H9 (cell line): Measurements from ENCODE around the gene TCF4. TPM values are rescaled to one million over a fixed set of nuclear protein-coding genes. Genes with fewer than 3 reads are reported as not detected.

ENCODE experiments used
- DNase-seq: peaks from one replicate; pipeline ENCODE4 v3.0.0-alpha.2; 2017
- H2AFZ ChIP-seq: one replicate; pipeline ENCODE4 v1.6.1; 2013; ENCODE audit warnings: mild to moderate bottlenecking, low read length, control low read depth, moderate library complexity
- H2AK5ac ChIP-seq: 2 replicates; pipeline ENCODE4 v1.6.1; 2013; ENCODE audit warnings: low read length, control low read depth, mixed read lengths; ENCODE audit not compliant: insufficient read length
- H2BK120ac ChIP-seq: one replicate; pipeline ENCODE4 v1.6.1; 2013; ENCODE audit warnings: low read depth, mild to moderate bottlenecking, low read length, control low read depth, inconsistent platforms; ENCODE audit not compliant: poor library complexity, severe bottlenecking
- H2BK12ac ChIP-seq: 2 replicates; pipeline ENCODE4 v1.6.1; 2013; ENCODE audit warnings: low read length, control low read depth, mixed read lengths, low read depth; ENCODE audit not compliant: insufficient read length
- H2BK15ac ChIP-seq: 2 replicates; pipeline ENCODE4 v1.6.1; 2013; ENCODE audit warnings: low read depth, low read length, control low read depth
- H2BK20ac ChIP-seq: one replicate; pipeline ENCODE4 v1.6.1; 2013; ENCODE audit warnings: low read depth, mild to moderate bottlenecking, low read length, control low read depth, inconsistent platforms; ENCODE audit not compliant: poor library complexity, severe bottlenecking
- H2BK5ac ChIP-seq: 2 replicates; pipeline ENCODE4 v1.6.1; 2013; ENCODE audit warnings: low read length, control low read depth, mixed read lengths; ENCODE audit not compliant: insufficient read length
- H3K14ac ChIP-seq: 2 replicates; pipeline ENCODE4 v1.6.1; 2013; ENCODE audit warnings: low read length, control low read depth; ENCODE audit not compliant: insufficient read depth
- H3K18ac ChIP-seq: 2 replicates; pipeline ENCODE4 v1.6.1; 2013; ENCODE audit warnings: low read depth, mild to moderate bottlenecking, mixed read lengths, low read length, control low read depth; ENCODE audit not compliant: insufficient read length
- H3K23ac ChIP-seq: 2 replicates; pipeline ENCODE4 v1.6.1; 2013; ENCODE audit warnings: low read length, control low read depth, mixed read lengths, low read depth; ENCODE audit not compliant: insufficient read length
- H3K23me2 ChIP-seq: 2 replicates; pipeline ENCODE4 v1.6.1; 2013; ENCODE audit warnings: low read depth, mild to moderate bottlenecking, mixed read lengths, low read length, control low read depth; ENCODE audit not compliant: insufficient read length, poor library complexity, severe bottlenecking
- H3K27ac ChIP-seq: 2 replicates; pipeline ENCODE4 v1.5.1; 2013; ENCODE audit warnings: low read length, control low read depth, mixed read lengths, low read depth; ENCODE audit not compliant: insufficient read length
- H3K27me3 ChIP-seq: 2 replicates; pipeline ENCODE4 v1.6.1; 2013; ENCODE audit warnings: low read length, control low read depth, inconsistent platforms; ENCODE audit not compliant: insufficient read depth
- H3K4ac ChIP-seq: 2 replicates; pipeline ENCODE4 v1.6.1; 2013; ENCODE audit warnings: low read depth, mild to moderate bottlenecking, control low read depth, inconsistent platforms, low read length, moderate library complexity
- H3K4me1 ChIP-seq: 2 replicates; pipeline ENCODE4 v1.6.1; 2013; ENCODE audit warnings: low read length, control low read depth, inconsistent platforms; ENCODE audit not compliant: insufficient read depth
- H3K4me2 ChIP-seq: 2 replicates; pipeline ENCODE4 v1.6.1; 2013; ENCODE audit warnings: low read length, control low read depth, mixed read lengths; ENCODE audit not compliant: insufficient read length, insufficient read depth
- H3K56ac ChIP-seq: 2 replicates; pipeline ENCODE4 v1.6.1; 2013; ENCODE audit warnings: low read depth, mild to moderate bottlenecking, mixed read lengths, low read length, control low read depth; ENCODE audit not compliant: insufficient read length
- H3K79me1 ChIP-seq: 2 replicates; pipeline ENCODE4 v1.6.1; 2013; ENCODE audit warnings: low read depth, mild to moderate bottlenecking, moderate library complexity, low read length, control low read depth, inconsistent platforms; ENCODE audit not compliant: insufficient read depth, poor library complexity, severe bottlenecking
- H3K79me2 ChIP-seq: 2 replicates; pipeline ENCODE4 v1.6.1; 2013; ENCODE audit warnings: low read length, control low read depth, inconsistent platforms; ENCODE audit not compliant: insufficient read depth
- H3K9ac ChIP-seq: 2 replicates; pipeline ENCODE4 v1.6.1; 2013; ENCODE audit warnings: low read length, control low read depth, mixed read lengths; ENCODE audit not compliant: insufficient read length; ENCODE audit errors: extremely low read depth
- H3K9me3 ChIP-seq: one replicate; pipeline ENCODE4 v1.6.1; 2013; ENCODE audit warnings: low read depth, low read length, inconsistent platforms; ENCODE audit not compliant: control insufficient read depth
- H3T11ph ChIP-seq: one replicate; pipeline ENCODE4 v1.6.1; 2013; ENCODE audit warnings: mild to moderate bottlenecking, low read length, control low read depth, inconsistent platforms
- H4K20me1 ChIP-seq: one replicate; pipeline ENCODE4 v1.6.1; 2013; ENCODE audit not compliant: control insufficient read depth, insufficient read length, insufficient read depth
- H4K5ac ChIP-seq: 2 replicates; pipeline ENCODE4 v1.6.1; 2013; ENCODE audit warnings: low read depth, mild to moderate bottlenecking, mixed read lengths, low read length, control low read depth; ENCODE audit not compliant: insufficient read length
- H4K8ac ChIP-seq: replicated peaks from 2 replicates; pipeline ENCODE4 v1.6.1; 2013; ENCODE audit warnings: low read length, control low read depth, mixed read lengths, low read depth; ENCODE audit not compliant: insufficient read length
- H4K91ac ChIP-seq: 2 replicates; pipeline ENCODE4 v1.6.1; 2013; ENCODE audit warnings: low read depth, mild to moderate bottlenecking, moderate library complexity, mixed read lengths, low read length, control low read depth; ENCODE audit not compliant: insufficient read length
- H3K27ac Mint-ChIP-seq, 3 experiments: 2 replicates in 2 of 3; 3 replicates in 1 of 3; pipeline ENCODE4 v1.8.0; 2020 to 2021; ENCODE audit warnings: mixed read lengths in 3 of 3, mild to moderate bottlenecking in 1 of 3, moderate library complexity in 1 of 3
- H3K27me3 Mint-ChIP-seq: 2 replicates; pipeline ENCODE4 v1.8.0; 2021; ENCODE audit warnings: low read depth, mild to moderate bottlenecking, moderate library complexity, mixed read lengths
- H3K36me3 Mint-ChIP-seq, 3 experiments: 2 replicates in 2 of 3; 3 replicates in 1 of 3; pipeline ENCODE4 v1.8.0; 2020 to 2021; ENCODE audit warnings: low read depth in 3 of 3, mixed read lengths in 3 of 3; ENCODE audit not compliant: insufficient read depth in 1 of 3
- H3K4me1 Mint-ChIP-seq, 2 experiments: 2 replicates each; pipeline ENCODE4 v1.8.0; 2020; ENCODE audit warnings: mixed read lengths in 2 of 2
- H3K4me3 Mint-ChIP-seq, 2 experiments: 2 replicates in 1 of 2; 3 replicates in 1 of 2; pipeline ENCODE4 v1.8.0; 2020 to 2021; ENCODE audit warnings: mild to moderate bottlenecking in 2 of 2, mixed read lengths in 2 of 2, moderate library complexity in 1 of 2
- H3K9me3 Mint-ChIP-seq, 2 experiments: 2 replicates in 1 of 2; 3 replicates in 1 of 2; pipeline ENCODE4 v1.8.0; 2020; ENCODE audit warnings: mild to moderate bottlenecking in 2 of 2, mixed read lengths in 2 of 2, moderate library complexity in 1 of 2
- WGBS: extraction: QIAGEN DNeasy Blood & Tissue Kit; methylation state at CpG from one replicate; pipeline ENCODE4 v1.1.7; 2013; ENCODE audit warnings: missing lambda C conversion rate, low lambda C conversion rate, mixed read lengths; ENCODE audit not compliant: insufficient read length; ENCODE audit errors: extremely low coverage; 5-methylcytosine and 5-hydroxymethylcytosine counted together
- total RNA-seq: library from RNA; stranded (reverse); gene quantifications from 2 replicates; pipeline ENCODE4 v1.2.1, GENCODE V29; 2021
- TF ChIP-seq, protein P1 (sequence below): fragments of 200-600 bp; sonication (generic); conservative IDR thresholded peaks from 3 replicates; pipeline ENCODE4 v1.8.0; 2021; ENCODE audit warnings: antibody characterized with exemption, mild to moderate bottlenecking

Gene TCF4
- total RNA-seq, 1 experiment from 2014 or later, result 99.4 TPM

DNA sequence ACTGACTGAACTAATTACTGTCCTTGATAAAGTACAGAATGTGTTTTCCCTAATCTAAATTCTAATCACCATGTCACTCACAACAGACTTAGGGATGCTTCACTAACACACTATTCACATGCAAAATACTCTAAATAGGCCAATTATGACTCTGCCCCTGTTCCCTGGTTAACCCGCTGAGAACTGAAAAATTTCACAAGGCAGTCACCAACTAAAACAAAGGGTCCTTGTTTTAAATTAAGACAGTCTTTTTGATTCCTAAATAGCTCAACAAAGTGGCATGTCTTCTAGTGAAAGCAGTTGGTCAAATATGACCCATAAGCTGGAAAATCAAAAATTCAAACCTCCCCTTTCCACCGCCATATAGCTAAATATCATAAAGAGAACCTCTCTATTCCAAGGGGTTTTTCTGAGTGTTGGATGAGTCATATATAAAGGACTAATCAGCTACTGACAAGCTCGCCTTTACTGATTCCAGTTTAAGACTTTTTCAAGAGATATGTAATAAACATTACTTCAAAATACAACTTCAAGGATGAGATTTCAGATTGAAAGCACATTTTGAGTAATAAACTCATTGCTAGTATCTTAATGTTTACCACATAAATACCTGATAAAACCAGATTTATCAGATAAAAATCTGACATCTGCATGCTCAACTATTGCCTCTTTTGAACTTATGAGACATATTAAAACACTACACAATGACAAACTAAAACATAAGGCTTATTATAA is 235.8 kb downstream of the TCF4 start:
- H3K9ac ChIP-seq, result no peak overlapping the region
- no peaks in the 10 kb centered on the region for H3K23me2 ChIP-seq
- H2BK5ac ChIP-seq, result no peak overlapping the region
- no peak overlapping the region for H3T11ph ChIP-seq
- no peak overlapping the region for H2BK15ac ChIP-seq
- H3K4me3 Mint-ChIP-seq, result peak overlapping the region; percentile 28 to 36; a peak in 3 of 5 replicates
- H3K4ac ChIP-seq, result no peak overlapping the region
- no peak overlapping the region for H2BK12ac ChIP-seq
- peaks cover 67 to 82% of the 10 kb centered on the region in 2 experiments for H3K4me1 Mint-ChIP-seq
- H3K27ac ChIP-seq, result no peak overlapping the region
- no peaks in the 10 kb centered on the region; a peak in 1 of 7 replicates for H3K36me3 Mint-ChIP-seq
- H3K56ac ChIP-seq, result no peak overlapping the region
- 0 out of 2 replicates have a peak, but pooled peaks cover 2% of the 10 kb centered on the region for H3K79me2 ChIP-seq
- H4K91ac ChIP-seq, result no peak overlapping the region
- H3K4me1 ChIP-seq, result peaks cover 10% of the 10 kb centered on the region
- no peaks in the 10 kb centered on the region for H3K27me3 Mint-ChIP-seq
- no peak overlapping the region for H3K23ac ChIP-seq
- TF ChIP-seq, protein P1, sequence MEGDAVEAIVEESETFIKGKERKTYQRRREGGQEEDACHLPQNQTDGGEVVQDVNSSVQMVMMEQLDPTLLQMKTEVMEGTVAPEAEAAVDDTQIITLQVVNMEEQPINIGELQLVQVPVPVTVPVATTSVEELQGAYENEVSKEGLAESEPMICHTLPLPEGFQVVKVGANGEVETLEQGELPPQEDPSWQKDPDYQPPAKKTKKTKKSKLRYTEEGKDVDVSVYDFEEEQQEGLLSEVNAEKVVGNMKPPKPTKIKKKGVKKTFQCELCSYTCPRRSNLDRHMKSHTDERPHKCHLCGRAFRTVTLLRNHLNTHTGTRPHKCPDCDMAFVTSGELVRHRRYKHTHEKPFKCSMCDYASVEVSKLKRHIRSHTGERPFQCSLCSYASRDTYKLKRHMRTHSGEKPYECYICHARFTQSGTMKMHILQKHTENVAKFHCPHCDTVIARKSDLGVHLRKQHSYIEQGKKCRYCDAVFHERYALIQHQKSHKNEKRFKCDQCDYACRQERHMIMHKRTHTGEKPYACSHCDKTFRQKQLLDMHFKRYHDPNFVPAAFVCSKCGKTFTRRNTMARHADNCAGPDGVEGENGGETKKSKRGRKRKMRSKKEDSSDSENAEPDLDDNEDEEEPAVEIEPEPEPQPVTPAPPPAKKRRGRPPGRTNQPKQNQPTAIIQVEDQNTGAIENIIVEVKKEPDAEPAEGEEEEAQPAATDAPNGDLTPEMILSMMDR, result no peak
- H2BK120ac ChIP-seq, result no peak overlapping the region
- H3K9me3 Mint-ChIP-seq, result no peaks in the 10 kb centered on the region
- H3K18ac ChIP-seq, result no peak overlapping the region
- H3K27me3 ChIP-seq, result no peaks in the 10 kb centered on the region; the same call in 1 of the 2 replicates
- no peak for DNase-seq
- no peaks in the 10 kb centered on the region for H4K20me1 ChIP-seq
- WGBS, result no CpG with 5 or more reads among the region's 3 CpGs
- peak overlapping the region; percentile 14 for H3K4me2 ChIP-seq
- H3K27ac Mint-ChIP-seq, result peak overlapping the region in 1 of 3 experiments; percentile 91; a peak in 3 of 7 replicates
- H2AK5ac ChIP-seq, result no peak overlapping the region
- peaks cover 3% of the 10 kb centered on the region for H3K79me1 ChIP-seq
- no peak overlapping the region for H4K5ac ChIP-seq
- H2BK20ac ChIP-seq, result no peak overlapping the region
- no peak overlapping the region for H3K14ac ChIP-seq
- no peak overlapping the region for H2AFZ ChIP-seq
- no peak overlapping the region for H4K8ac ChIP-seq
- H3K9me3 ChIP-seq, result no peaks in the 10 kb centered on the region
